Right lobe of liver (tissue), 4 donors: ENCODE data around the gene CEPT1.

Source experiments
- CTCF ChIP-seq, 4 donors: fragments of 200-600 bp in 3 of 4; fragments of 450-650 bp in 1 of 4; IDR thresholded peaks; one replicate each; pipeline versions ENCODE4 v1.5.1 to v1.8.0; 2016 to 2022; ENCODE audit warnings: antibody characterized with exemption in 4 of 4, mild to moderate bottlenecking in 2 of 4
- POLR2A ChIP-seq: fragments of 450-650 bp; IDR thresholded peaks from one replicate; pipeline ENCODE4 v1.6.1; 2017; ENCODE audit warnings: antibody characterized with exemption, mild to moderate bottlenecking
- donor health status: DM: no; HTN: no; CAD: no.
- donor health status: DM: no; HTN: no; CAD: no.
- donor health status: DM: no; HTN: yes; CAD: no.

- TF ChIP-seq CTCF (IDR thresholded peaks at IDR 0.05) (no peak), POLR2A (no peak)
These were observed 11.8 kb downstream of the CEPT1 start for GRCh38 chr1:111151838-111152237.
